Smooth muscle cell of the umbilical artery (primary cell): Measurements from ENCODE around the gene NISCH. TPM values are rescaled to one million over a fixed set of nuclear protein-coding genes. Genes with fewer than 3 reads are reported as not detected.

Experiments
- total RNA-seq: library from RNA; depleted of rRNA; stranded (reverse); fragments of >200 nt; gene quantifications from 2 replicates; pipeline ENCODE4 v1.2.3, GENCODE V29; 2014

The NISCH gene
- 102 and 113 TPM in 2 replicates for total RNA-seq

DNA sequence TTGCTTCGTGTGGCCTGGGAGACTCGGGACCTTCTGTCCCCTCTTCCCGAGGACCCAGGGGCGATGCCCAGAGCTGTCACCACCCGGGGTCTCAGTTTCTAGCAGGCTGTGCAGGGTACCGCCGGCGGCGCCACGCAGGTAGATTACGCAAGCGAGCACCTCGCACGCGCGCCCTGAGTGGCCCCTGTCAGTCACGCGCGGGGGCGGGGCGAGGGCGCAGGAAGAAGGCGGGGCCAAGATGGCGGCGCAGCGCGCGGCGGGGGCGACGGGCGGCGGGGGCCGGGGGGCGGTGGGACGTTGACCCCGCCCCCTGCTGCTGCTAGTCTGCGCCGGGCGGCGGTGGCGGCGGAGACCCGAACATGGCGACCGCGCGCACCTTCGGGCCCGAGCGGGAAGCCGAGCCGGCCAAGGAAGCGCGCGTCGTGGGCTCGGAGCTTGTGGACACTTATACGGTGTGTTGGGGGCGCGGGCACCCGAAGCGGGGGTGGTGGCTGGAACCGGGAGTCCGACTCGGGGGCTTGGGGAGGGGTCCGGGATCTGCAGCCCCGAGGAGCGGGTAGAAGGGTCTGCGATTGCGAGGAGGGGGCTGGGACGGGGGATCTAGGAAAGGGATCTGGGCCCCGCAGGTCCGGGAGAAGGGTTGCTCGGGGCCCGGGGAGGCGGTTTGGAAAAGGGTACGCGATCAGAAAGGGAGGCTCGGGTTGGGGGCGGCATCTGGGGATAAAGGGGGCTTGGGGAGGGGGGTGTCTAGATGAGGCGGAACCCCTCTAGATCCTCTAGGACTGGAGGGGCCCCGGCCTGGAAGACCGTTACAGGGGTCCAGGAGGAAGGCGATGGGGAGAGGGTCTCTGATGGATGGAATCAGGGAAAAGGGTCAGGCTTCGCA, at the start of gene NISCH:
TSS of gene NISCH (plus strand) at position 322 of the 886 bp plus-strand sequence. CDS start at position 360, 38 bp downstream.

GRCh38 chr3:52444860-52445793, 10.3 kb upstream of the NISCH start, which contains the start of gene SEMA3G:
TSS of gene SEMA3G (minus strand) at chr3:52445103. CDS start at chr3:52445027, 76 bp downstream.

DNA sequence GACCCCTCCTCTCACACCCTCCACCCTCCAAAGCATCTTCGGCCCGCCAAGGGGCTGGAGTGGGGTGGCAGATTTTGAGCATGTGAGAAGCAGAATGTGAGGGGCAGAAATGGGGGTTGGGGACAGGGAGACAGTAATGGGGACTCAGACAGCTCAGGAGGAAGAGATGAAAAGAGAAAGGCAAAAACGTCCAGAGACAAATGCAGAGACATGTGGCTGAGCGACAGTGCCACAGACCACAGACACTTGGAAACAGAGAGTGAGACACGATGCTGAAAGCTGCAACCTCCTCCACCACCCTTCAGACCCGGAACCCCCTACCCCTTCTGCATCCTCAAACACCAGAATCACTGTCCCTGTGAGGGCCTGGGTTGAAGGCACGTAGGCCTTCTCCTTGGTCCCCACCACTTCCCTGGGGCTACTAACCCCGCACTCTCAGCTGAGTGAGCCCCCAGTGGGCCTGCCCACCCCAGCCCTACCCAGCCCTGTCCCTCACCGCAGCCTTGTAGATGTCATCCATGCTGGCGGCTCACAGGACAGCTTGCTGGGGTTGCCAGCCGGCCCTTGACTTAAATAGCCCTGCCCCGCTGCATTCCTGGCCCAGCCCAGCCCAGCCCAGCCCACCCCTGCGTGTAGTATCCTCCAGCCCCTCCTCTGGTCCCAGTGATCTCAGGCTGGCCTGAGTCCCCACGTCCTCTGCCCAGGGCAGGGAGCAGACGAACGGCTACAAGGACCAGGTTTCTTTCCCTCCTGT, 1.7 kb upstream of the NISCH start, which contains the start of gene TNNC1:
TSS of gene TNNC1 (minus strand) at position 546 of the 754 bp plus-strand sequence. CDS start at position 520, 26 bp downstream.

DNA sequence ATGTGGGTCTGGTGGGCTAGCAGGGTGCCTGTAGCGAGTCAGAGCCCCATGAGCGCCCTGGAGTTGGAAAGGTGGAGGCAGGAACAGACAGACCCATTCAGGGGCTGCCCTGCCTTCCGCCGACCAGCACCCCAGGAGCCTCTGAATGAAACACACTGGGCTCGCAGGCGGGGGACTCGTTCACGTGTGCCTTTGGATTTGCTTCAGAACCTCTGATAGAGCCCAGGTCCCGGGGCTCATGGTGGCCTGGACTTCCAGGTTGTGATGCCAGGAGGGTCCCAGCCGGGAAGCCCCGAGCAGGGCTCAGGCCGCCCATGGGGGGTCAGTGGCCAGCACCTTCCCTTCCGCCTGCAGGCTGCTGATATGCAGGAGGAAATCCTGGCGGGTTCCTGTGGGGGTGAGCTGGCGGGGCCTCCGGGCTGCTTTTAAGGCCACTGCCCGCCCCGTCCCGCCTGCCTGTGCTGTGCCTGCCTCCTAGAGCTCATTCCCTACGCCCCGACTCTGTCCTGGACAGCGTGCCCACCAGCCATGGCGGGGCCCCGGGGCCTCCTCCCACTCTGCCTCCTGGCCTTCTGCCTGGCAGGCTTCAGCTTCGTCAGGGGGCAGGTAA, 39.6 kb downstream of the NISCH start, which contains the start of gene STAB1:
TSS of gene STAB1 (plus strand) at position 453 of the 610 bp plus-strand sequence. CDS start at position 529, 76 bp downstream.

DNA sequence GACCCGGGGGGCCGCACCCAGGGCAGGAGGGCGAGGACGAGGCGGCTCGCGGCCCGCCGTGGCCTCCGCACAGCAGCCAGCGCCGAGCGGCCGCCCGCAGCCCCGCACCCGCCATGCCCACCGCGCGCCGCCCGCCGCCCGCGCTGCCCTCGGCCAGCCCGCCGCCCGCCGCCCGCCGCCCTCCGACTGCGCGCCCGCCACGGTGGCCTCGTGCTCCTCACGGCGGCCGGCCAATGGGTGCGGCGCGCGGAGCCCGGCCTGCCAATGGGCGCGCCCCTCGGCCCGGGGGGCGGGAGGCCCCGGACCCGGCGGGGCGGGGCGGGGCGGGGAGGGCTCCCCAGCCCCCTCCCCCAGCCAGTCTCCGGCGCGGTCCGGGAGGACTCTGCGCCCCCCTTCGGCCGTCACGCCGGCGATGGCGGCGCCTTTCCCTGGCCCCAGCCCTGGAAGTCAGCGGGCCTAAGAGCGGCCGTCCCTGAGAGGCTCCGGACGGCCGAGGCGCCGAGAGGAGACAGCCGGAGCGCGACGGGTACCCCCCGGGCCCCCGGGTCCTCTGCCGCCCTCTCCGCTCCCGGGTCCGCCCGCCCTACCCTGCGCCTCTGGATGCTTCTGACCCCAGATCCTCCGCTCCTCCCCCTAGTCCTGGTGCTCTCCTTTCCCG, 78.3 kb downstream of the NISCH start, which contains the start of gene NT5DC2:
TSS of gene NT5DC2 (minus strand) at position 235 of the 658 bp plus-strand sequence. CDS start at position 115, 120 bp downstream.

DNA sequence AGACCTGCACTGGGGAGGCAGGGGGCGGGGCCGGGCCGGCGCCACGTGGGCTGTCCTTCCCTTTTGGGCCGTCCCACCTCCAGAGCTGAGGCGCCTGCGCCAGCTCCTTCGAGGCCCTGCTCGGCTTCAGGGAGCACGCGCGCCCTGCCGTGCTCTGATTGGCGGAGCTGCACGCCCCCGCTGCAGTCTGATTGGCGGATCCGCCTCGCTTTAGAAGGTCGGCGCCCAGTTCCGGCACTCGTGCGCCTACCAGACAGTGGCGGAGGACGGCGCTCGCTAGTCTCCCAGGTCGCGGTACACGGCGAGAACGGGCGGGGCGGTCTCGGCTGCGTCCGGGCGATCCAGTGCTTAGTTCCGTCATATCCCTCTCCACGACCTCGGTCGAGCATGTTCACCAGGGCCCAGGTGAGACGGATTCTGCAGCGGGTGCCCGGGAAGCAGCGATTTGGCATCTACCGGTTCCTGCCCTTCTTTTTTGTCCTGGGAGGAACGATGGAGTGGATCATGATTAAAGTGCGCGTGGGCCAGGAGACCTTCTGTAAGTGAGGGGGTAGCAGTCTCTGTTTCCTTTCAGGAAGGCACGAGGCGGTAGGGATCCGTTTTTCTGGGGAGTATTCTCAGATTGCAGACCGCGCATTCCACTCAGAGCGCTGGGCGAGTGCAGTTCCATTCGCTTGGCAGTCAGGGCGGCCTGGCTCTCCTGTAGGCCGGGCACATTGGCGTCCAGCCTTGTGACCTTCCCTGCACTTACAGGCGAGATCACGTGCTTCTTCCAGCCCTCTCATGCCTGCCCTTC, 81.2 kb downstream of the NISCH start, which contains the start of gene UQCC5:
TSS of gene UQCC5 (plus strand) at position 237 of the 796 bp plus-strand sequence. CDS start at position 388, 151 bp downstream.

Other genes starting within 250 kb of the NISCH start
- under 0.01 TPM in 1 of 2 replicates, not detected in the other for gene TLR9, start 230.0 kb upstream of the NISCH start, total RNA-seq
- 91.8 and 107 TPM in 2 replicates for gene TWF2, start 216.4 kb upstream of the NISCH start, total RNA-seq
- gene PPM1M, start 209.8 kb upstream of the NISCH start, total RNA-seq: 23.2 and 23.4 TPM in 2 replicates
- gene WDR82, start 177.0 kb upstream of the NISCH start, total RNA-seq: 65.0 and 79.3 TPM in 2 replicates
- 5.6 and 6.2 TPM in 2 replicates for gene GLYCTK, start 167.8 kb upstream of the NISCH start, total RNA-seq
- 3.0 and 5.6 TPM in 2 replicates for gene DNAH1, start 139.3 kb upstream of the NISCH start, total RNA-seq
- 40.7 and 52.1 TPM in 2 replicates for gene BAP1, start 45.6 kb upstream of the NISCH start, total RNA-seq
- 2.4 and 3.6 TPM in 2 replicates for gene PHF7, start 44.9 kb upstream of the NISCH start, total RNA-seq
- gene SEMA3G, start 10.5 kb upstream of the NISCH start, total RNA-seq: 0.09 TPM in 1 of 2 replicates, not detected in the other
- 0.89 TPM in 1 of 2 replicates, not detected in the other for gene TNNC1, start 1.6 kb upstream of the NISCH start, total RNA-seq
- 1.1 and 1.2 TPM in 2 replicates for gene STAB1, start 39.7 kb downstream of the NISCH start, total RNA-seq
- 227 and 292 TPM in 2 replicates for gene NT5DC2, start 78.3 kb downstream of the NISCH start, total RNA-seq
- gene UQCC5, start 81.0 kb downstream of the NISCH start, total RNA-seq: 2.3 and 3.0 TPM in 2 replicates
- gene PBRM1, start 230.3 kb downstream of the NISCH start, total RNA-seq: 69.2 and 96.1 TPM in 2 replicates
- gene GNL3, start 230.4 kb downstream of the NISCH start, total RNA-seq: 136 and 151 TPM in 2 replicates